GM23248 (cell line): ENCODE data around the gene RASSF5.

Source experiments
- EZH2 ChIP-seq: fragments of 200-600 bp; sonication (generic); IDR thresholded peaks from 2 replicates; pipeline ENCODE4 v1.6.1; 2018; ENCODE audit warnings: antibody characterized with exemption, mild to moderate bottlenecking; ENCODE audit not compliant: insufficient read depth, poor library complexity, severe bottlenecking
- EZH2phosphoT487 ChIP-seq: fragments of 200-600 bp; sonication (generic); IDR thresholded peaks from 2 replicates; pipeline ENCODE4 v1.6.1; 2018; ENCODE audit warnings: antibody characterized with exemption, moderate library complexity, mild to moderate bottlenecking, low read depth; ENCODE audit not compliant: insufficient read depth

- TF ChIP-seq EZH2phosphoT487 (no peak), EZH2 (no peak)
Measured at GRCh38 chr1:206472024-206472423, 35.3 kb upstream of the RASSF5 start.
